GM12801 (cell line): ENCODE measurements around the gene ZMAT5.

Experiments
- TF ChIP-seq, protein P1 (sequence below): IDR thresholded peaks from one replicate; pipeline ENCODE4 v1.5.1; 2011; ENCODE audit warnings: control low read depth; ENCODE audit not compliant: insufficient read length; ENCODE audit errors: extremely low read depth

ZMAT5 gene

DNA sequence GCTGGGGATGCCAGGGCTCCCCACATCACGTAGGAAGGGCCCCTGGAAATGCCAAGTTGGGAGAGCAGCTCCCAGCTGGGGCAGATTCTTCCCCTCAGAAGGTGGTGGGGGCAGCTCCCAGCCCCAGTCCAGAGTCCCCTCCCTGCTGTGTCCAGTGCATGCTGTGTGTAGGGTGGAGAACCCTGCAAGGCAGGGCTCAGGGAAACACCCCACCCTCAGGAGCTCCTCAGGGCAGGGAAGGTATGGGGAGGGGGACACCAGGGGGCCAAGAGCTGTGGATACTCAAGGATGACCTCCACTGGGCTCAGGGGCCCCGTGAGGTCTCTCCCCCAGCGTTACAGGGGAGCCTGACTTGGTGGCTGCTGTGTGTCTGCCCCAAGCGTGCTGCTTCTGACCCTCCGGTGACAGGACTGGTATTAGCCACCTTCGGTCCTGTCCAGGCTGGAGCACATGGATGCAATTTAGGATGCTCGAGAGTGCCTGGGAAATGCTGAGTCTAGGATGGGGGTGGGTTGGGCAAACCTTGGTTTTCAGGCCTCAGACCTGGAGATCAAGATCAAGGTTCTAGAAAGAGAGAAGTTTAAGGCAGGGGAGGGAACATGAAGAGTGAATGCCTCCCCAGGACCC, 63.1 kb downstream of the ZMAT5 start:
- TF ChIP-seq, protein P1, sequence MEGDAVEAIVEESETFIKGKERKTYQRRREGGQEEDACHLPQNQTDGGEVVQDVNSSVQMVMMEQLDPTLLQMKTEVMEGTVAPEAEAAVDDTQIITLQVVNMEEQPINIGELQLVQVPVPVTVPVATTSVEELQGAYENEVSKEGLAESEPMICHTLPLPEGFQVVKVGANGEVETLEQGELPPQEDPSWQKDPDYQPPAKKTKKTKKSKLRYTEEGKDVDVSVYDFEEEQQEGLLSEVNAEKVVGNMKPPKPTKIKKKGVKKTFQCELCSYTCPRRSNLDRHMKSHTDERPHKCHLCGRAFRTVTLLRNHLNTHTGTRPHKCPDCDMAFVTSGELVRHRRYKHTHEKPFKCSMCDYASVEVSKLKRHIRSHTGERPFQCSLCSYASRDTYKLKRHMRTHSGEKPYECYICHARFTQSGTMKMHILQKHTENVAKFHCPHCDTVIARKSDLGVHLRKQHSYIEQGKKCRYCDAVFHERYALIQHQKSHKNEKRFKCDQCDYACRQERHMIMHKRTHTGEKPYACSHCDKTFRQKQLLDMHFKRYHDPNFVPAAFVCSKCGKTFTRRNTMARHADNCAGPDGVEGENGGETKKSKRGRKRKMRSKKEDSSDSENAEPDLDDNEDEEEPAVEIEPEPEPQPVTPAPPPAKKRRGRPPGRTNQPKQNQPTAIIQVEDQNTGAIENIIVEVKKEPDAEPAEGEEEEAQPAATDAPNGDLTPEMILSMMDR = no peak

DNA sequence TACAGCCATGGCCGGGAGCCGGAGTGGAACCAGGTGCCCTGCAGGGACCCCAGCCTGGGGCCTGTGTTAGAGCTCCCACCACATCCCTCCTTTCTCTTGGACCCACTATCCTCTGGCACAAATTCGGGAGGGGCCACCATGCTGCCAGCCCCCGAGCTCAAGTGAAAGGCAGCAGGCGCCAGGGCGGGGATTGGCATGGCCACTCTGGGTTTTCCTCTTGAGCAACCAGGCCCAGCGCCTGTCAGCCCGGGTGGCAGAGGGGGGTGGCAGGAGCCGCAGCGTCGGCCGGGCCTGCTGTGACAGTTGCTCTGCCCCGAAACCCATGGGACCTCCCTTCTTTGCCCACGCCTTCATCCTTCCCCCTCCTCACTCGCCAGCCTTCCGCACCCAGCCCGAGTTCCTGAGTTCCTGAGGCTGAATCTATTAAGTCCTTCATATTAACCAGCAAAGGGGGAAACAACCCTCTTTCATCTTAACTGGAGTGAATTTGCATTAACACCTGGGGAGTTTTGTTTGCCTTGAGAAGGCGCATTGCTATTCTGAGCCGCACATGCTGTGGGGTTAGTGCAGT, 63.8 kb downstream of the ZMAT5 start:
- TF ChIP-seq, protein P1 = no peak

DNA sequence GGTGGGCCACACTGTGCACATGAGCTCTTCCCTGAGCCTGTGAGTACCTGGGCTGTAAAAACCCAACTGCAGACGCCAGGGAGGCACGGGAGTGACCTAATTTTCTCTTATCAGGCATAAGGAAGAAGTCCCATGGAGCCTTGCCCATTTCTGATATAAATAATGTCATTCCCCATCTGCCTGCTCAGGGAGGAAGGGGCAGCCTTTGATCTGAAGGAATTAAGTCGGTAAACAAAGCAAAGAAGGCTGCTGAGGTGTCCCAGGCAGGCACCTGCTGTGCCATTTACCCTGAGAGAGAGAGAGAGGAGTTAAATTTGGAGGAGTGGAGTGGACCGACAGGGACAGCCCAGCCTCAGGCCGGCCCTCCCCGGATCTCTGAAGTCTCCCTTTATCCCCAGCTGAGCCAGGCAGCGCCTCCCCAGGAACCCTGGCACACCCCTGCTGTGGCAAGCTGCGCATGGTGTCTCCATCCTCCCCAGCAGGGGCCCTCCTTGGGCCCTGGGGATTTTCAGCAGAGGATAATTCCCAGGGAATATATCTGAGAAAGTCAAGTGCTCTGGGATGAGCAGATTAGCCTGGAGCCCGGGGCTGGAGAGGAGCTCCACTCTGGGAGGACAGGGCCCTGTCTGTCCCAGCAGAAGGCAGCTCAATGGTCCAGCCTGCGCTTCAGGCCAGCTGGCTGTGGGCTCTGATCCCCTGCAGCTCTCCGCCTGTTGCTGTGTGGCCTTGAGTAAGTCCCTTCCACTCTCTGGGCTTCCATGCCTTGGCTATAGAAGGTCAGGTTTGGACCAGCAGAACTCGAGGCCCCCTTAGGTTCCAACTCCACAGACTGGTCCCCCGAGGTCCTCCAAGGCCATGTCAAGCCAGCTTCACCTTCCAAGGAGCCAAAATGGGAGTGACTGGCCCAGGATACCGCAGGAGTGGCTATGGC, 64.5 kb downstream of the ZMAT5 start:
- TF ChIP-seq, protein P1 = no peak

DNA sequence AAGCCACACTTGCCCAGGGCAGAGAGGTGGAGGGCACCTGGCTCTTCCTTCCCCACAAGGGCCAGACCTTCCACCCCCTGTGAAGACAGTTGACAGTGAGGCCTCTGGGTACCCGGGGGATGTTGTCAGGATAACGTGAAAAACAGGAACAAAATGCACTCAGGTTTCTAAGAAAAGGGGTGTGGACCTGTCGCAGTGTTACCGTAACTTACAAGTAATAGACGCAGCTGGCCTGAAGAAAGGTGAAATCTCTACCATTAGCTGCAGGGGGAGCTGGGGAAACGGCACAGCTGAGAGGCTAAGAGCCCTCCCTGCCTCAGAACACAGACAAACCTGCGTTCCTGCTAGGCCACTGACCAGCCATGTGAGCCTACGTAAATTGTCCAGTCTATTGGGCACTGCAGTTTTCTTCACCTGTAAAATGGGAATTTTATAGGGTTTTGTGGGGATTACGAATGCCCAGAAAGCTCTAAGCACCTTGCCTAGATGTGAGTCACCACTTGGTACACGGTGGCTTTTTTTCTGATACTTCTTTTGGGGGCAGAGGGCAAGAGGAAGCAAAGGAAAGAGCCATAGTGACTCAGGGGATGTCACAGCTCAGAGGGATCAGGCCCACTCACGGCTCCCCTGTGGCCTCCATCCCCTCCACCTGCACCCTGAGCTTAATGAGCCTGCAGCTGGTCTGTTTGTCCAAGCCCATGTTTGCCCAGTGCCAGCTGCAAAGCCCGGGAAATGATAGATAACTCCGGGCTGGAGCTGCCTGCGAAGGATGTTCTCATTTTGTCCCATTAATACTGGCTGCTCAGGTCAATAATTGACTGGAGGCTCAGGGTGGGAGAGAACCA, 65.4 kb downstream of the ZMAT5 start:
- TF ChIP-seq, protein P1 = no peak

DNA sequence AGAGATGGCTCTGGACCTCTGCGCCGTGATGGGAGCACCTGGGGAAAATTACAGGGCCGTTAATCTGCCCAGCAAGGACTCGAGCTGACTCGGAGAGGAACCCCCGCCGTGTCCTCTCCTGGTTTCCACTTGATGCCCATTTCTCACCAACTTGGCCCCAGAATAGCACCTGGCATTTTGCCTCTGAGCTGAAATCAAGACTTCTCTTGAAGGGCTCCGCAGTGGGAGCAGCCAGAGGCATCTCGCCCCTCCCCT, 66.0 kb downstream of the ZMAT5 start:
- TF ChIP-seq, protein P1 = no peak

DNA sequence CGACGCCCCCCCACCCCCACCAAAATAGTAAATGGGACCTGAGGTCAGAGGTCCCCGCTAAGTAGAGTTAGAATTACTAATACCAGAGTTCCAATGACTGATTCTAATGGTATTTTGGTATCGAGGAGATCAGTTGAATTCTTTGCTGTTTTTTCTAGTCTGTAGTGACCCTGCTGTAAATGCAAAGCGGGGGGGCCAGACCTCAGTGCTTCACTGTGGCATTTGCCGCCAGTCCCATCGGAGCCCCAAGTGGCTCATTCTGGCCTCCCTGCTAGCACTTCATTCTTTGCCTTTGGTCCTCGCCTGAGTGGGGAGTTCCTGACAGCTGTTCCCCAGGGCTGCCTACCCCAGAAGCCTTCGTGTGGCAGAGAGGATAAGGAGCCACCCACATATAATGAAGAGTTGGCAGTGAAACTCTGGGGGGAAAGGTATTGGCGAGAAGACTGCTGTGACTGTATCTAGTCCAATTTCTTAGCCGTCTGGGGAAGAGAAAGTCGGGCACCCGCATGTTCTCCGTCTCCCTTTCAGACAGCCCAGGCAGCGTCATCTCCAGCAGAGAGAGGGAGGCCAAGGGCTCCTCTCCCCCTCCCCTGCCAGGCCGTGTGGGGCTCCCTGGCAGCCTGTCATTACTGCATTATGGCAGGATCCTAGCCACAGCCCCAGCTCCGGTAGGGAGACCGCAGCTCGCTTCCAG, 66.5 kb downstream of the ZMAT5 start:
- TF ChIP-seq, protein P1 = no peak
